ENCODE data around the gene ENDOU. TPM values are rescaled to one million over a fixed set of nuclear protein-coding genes. Genes with fewer than 3 reads are reported as not detected.

The ENDOU gene
- total and polyA plus RNA-seq, 2 donors (not counting 3 experiments of a cell fraction or from before 2014, with no cell fraction given): not detected

GRCh38 chr12:47707905-47708543, 17.3 kb downstream of the ENDOU start:
- no peak overlapping the region for H3K27ac ChIP-seq (ENCODE audit: insufficient read depth, low read depth, low read length)
- no peak for DNase-seq (ENCODE audit: low read depth, low spot score)
- H3K9me1 ChIP-seq (replicated peaks; ENCODE audit: control insufficient read depth, extremely low read depth, insufficient read depth, low read length): no peaks in the 10 kb centered on the region
- H3K79me2 ChIP-seq (ENCODE audit: control insufficient read depth, insufficient read depth, low read length): peaks cover 22% of the 10 kb centered on the region
- no peaks in the 10 kb centered on the region for H4K20me1 ChIP-seq (replicated peaks; ENCODE audit: control insufficient read depth, extremely low read depth, insufficient read depth, low read length)
- H3K9me3 ChIP-seq (replicated peaks; ENCODE audit: control insufficient read depth, insufficient read depth, low read length): no peaks in the 10 kb centered on the region
- CTCF ChIA-PET: interaction anchor here (1.0 to 2.4 kb wide), 6 partner anchors 9 to 256 kb away, joined by 3 to 6 read pairs (median 4); partner anchors contain the start of gene TMEM106C
- H3K4me1 ChIP-seq (ENCODE audit: control insufficient read depth, extremely low read depth, insufficient read depth, low read length): peaks cover 14% of the 10 kb centered on the region
- no peak for TF ChIP-seq MAX (IDR thresholded peaks at IDR 0.05; ENCODE audit: insufficient read depth, insufficient read length)
- TF ChIP-seq POLR2A (IDR thresholded peaks at IDR 0.05; ENCODE audit: low read depth, low read length): no peak
- no peak for TF ChIP-seq EZH2 (IDR thresholded peaks at IDR 0.05; ENCODE audit: borderline replicate concordance, low read depth, low read length, severe bottlenecking)
- no peak for TF ChIP-seq GATA2 (IDR thresholded peaks at IDR 0.05; ENCODE audit: insufficient read depth, insufficient read length, low read depth, low read length)
- no peak for TF ChIP-seq CTCF (IDR thresholded peaks at IDR 0.05; ENCODE audit: extremely low read depth in 1 of 2, insufficient read depth in 1 of 2, low read depth in 1 of 2, low read length in 2 of 2)
- no peak for TF ChIP-seq JUN (IDR thresholded peaks at IDR 0.05; ENCODE audit: borderline replicate concordance, insufficient read depth, insufficient read length, low read depth)
- TF ChIP-seq POLR2AphosphoS5 (IDR thresholded peaks at IDR 0.05; ENCODE audit: insufficient read depth, low read depth, low read length): no peak
- TF ChIP-seq MYC (IDR thresholded peaks at IDR 0.05; ENCODE audit: low read depth, low read length): no peak
- TF ChIP-seq FOS (IDR thresholded peaks at IDR 0.05; ENCODE audit: borderline replicate concordance, insufficient read depth, low read length): no peak
- H3K9ac ChIP-seq (replicated peaks; ENCODE audit: extremely low read depth, insufficient read depth, low read length): no peak overlapping the region
- intact Hi-C loops (cut with micrococcal nuclease) (no loop called here), dilution Hi-C loops (cut with MboI; ENCODE audit: extremely low pct_ligation_motif_present, low sequenced_read_pairs) (no loop called here)
- H3K4me2 ChIP-seq (ENCODE audit: insufficient read depth, low read length): no peak overlapping the region
- no peak for FAIRE-seq
- POLR2A ChIA-PET: no interaction called here
- no peaks in the 10 kb centered on the region for H3K27me3 ChIP-seq (ENCODE audit: control insufficient read depth in 2 of 2, insufficient read depth in 2 of 2, low read length in 2 of 2)
- H3K4me3 ChIP-seq (replicated peaks in 1 of 3; ENCODE audit: insufficient read depth in 1 of 3, low read depth in 1 of 3, low read length in 3 of 3): no peak overlapping the region
- H3K36me3 ChIP-seq (ENCODE audit: control insufficient read depth in 2 of 2, extremely low read depth in 1 of 2, insufficient read depth in 2 of 2, low read length in 2 of 2): peaks cover 0 to 3% of the 10 kb centered on the region in 2 experiments
- no peak overlapping the region for H2AFZ ChIP-seq (ENCODE audit: low read depth, low read length)
- no TSS peak for BruUV-seq (replicated peaks)

Data from endothelial cell of umbilical vein (primary cell).